Activated CD4-positive, CD25-positive, alpha-beta regulatory T cell treated with anti-CD3 and anti-CD28 coated beads, Interleukin-2, amount 50 U/mL, for 16 hours (primary cell): ENCODE results near the gene KRT35.

ENCODE experiments used
- DNase-seq: peaks from one replicate; pipeline ENCODE4 v3.0.0-alpha.2; 2020; ENCODE audit warnings: low read depth, low spot score

The KRT35 gene

GRCh38 chr17:41486809-41487530 is 6.0 kb upstream of the KRT35 start:
- DNase-seq = no peak

DNA sequence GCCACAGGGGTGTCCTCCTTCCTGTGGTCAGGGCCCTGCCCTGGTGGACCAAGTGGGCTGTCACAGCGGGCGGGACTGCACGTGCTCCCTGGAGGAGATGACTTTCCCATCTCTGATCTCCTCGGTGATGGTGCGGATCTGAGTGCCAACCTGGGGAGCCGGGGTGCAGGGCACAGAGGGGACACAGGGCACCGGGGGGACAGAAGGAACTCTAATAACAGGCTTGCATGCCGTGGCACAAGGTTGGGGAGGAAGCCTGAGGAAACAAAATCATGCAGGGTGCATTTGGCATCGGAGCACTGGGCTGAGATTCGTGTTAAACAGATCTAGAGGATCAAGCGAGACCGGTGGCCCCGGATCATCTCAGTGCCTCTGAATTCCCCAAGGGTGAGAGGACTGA is 5.4 kb upstream of the KRT35 start:
- no peak for DNase-seq

- no peak for DNase-seq
These were observed 4.3 kb upstream of the KRT35 start for GRCh38 chr17:41484920-41485904.

DNA sequence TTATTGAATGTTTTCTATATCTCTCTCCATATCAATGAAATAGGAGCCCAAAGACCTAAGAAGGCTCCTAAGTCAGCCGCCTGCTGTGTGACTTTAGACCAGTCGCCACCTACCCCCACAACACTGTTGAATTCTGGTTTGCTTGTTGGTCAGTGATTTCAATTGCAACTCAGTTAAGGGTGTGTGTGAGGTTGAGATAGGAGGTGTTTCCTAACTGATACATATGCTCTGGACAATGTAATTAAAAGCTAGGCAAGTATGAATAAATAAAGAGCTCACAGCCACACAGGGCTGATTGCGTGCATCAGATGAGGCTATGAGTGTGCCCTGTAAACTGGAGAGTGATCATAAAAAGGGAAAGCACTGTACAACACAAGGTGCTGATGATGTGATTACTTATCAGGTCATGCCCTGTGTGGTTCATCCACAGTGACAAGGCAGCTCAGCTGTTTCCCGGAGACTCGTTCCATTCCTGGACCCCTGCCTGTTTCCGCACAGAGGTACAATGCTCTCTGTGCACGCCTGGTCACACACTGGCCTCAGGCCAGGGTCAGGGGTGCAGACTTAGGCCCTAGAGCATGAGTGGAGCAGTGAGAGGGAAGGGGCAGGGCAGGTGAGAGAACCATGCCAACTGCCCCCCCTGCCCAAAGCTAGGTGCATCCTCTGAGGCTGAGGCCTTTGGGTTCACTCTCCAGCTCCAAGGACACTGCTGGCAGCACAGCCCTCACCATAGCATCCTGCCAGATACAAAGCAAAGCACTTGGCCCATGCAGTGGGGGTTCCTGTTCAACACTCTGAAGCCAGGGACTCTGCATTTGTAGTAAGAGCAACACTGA is 3.3 kb upstream of the KRT35 start:
- DNase-seq = no peak

DNA sequence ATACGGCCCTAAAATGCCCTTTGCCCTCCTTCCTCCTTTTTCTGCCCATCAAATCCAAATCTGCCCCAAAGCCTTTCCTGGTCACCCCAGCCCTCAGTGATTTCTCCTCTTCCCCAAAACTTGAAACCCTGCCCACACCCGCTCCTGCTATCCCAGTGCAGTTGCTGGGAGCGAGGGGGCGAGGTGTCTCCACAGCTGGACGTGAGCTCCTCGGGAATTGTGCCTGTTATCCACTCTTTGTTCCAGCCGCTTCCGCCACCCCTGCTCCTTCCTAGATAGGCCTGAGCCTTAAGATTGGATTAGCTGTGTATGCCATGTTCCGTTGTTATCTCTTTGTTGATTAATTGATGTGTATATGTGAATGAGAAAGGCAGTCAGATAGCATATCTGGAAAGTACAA is 2.6 kb upstream of the KRT35 start:
- no peak for DNase-seq

GRCh38 chr17:41480581-41480980 is 370 bp downstream of the KRT35 start:
- no peak for DNase-seq

DNA sequence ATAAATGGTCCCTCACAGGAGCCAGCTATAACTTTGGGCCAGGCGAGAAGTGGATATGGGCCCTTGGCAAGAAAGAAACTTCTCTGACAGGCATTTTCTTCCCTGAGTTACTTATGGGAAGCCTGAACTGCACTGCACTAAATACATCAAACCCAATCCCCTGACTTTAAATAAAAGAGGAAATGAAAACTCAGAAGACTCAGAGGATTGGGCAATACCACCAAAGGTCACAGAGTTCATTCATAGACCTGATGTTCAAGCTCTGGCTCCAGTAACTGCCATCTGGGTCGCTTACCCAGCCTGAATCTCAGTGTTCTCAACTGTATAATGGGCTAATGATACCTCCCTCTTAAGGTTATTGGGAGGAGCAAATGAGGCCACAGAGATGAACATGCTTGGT is 815 bp downstream of the KRT35 start:
- DNase-seq = no peak

- no peak for DNase-seq
These were observed 2.7 kb downstream of the KRT35 start for GRCh38 chr17:41478237-41478636.

- DNase-seq = no peak
These were observed 3.8 kb downstream of the KRT35 start for GRCh38 chr17:41476866-41477815.

- DNase-seq = no peak
These were observed 5.5 kb downstream of the KRT35 start for GRCh38 chr17:41475421-41475820.

GRCh38 chr17:41474863-41475262 is 6.1 kb downstream of the KRT35 start:
- no peak for DNase-seq

DNA sequence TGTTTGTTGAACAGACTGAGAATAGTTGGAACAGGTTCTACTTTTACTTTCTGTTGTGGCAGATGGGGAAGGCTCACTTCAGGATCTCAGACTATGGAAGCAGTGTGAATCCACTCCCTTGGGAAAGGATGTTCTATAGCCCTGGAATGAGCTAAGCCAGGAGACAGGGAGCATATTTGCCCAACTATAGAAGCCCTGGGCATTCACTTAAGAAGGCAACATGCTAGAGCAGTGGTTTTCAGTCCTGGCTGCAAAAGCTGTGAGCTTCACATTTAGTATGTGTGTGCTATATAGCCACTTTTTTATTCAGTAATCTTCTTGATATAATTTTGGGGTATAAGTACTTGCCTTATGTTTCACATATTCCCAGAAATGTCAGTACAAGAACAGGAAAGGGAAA is 12.6 kb downstream of the KRT35 start:
- DNase-seq = no peak

DNA sequence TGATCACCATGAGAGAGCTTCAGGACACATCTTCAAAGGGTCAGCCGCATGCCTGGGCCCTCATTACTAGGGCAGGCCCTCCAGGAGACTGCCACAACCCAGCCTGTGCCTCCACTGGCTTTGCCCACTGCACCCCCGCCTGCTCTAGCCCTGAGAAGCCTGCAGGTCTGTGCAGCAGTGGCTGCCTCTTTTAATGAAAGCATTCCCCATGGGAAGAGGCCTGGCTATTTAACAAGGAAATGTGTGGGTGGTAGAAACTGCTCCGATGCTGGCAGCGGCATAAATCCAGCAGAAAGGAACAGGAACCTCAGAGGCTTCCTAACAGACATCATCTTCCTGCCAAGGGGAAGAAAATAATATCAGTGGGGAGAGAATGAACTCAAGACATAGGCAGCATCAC is 13.4 kb downstream of the KRT35 start:
- no peak for DNase-seq

DNA sequence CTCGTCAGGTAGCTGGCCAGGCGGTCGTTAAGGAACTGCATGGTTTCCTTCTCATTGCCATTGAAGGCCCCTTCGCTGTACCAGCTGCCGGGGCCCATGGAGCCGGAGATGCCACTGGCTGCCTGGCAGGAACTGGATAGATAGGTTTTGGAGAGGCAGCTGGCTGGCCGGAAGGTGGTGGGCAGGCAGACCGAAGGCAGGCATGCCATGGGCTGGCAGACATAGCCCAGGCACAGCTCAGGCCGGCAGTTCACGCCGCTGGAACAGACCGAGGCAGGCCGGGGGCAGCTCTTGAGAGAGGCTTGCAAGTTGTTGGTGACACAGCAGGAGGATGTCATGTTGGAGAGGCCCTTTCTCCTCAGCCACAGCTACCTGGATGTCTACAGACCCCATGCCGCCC is 14.0 kb downstream of the KRT35 start, which contains the start of gene KRT32:
TSS of gene KRT32 (minus strand) at position 399 of the 400 bp plus-strand sequence. CDS start at position 338, 61 bp downstream.
- DNase-seq = no peak

DNA sequence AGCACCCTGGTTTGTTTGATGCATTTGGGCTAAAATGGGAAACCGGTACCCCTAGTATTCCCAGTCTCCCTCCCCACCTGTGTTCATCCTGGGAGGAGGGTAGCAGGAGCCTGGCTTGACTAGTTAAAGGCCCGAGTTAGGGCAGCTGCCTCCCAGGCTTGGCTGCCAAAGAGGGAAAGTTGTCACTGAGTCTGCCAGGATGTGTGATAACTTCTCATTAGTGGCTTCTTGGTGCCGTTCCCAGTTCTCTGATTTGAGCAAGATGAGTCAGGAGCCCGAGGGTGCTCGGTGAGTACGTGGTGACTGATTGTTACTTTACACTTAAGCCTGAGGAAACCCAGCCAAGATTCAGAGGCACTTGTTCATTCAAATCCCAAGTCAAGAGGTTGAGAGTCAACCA is 16.3 kb downstream of the KRT35 start:
- DNase-seq = no peak

DNA sequence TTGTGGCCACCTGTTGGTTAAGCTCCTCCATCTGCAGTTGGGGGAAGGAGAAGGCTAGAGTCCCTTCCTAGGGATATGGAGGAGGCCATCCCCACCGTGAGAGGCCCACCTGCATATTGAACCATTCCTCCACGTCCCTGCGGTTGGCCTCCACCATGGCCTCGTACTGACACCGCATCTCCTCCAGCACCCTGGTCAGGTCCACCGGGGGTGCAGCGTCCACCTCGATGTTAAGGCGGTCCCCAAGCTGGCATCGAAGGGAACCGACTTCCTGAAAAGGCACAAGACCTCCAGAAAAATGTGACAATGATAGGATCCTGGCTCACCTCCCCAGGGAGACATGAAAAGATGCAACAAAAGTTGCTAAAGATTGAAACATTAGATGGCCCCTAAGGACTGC is 16.8 kb downstream of the KRT35 start:
- DNase-seq = no peak

- DNase-seq = no peak
These were observed 17.2 kb downstream of the KRT35 start for GRCh38 chr17:41463746-41464145.

GRCh38 chr17:41462705-41463104 is 18.2 kb downstream of the KRT35 start:
- DNase-seq = no peak

- no peak for DNase-seq
These were observed 23.3 kb downstream of the KRT35 start for GRCh38 chr17:41457676-41458075.

DNA sequence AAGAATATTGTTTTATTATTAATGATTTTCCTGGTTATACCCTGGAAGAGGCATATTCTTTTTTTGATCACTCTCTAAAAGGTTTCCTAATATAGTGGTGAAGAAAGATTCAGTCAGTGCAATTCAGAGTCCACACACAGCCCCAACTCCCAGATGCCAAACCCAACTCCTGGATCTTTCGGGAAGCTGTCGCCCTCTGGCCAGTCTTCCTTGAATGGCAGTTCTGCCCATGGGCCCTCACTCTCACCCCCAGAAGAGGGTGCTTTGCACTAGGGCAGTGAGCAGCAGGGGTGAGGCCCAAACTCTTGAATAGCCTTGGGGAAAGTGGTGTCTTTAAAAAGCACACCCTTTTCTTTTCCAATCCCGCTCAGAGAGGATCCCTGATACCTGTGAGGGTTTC is 24.7 kb downstream of the KRT35 start:
- DNase-seq = no peak

DNA sequence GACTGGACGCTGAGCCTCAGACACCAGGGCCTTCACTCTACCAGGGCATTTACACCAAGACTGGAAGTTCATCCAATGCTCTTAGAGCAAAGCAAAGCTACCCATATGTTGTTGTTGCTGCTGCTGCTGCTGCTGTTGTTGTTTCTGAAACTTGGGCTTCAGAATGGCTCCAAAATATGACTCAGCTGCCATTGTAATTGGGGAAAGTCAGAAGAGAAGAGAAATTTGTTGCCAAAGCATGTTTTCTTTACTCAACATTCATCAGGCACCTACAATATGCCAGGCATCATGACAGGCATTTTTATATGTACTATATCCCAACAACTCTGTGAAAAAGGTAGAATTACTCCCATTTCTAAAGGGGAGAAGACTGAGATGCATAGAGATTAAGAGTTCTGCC is 25.7 kb downstream of the KRT35 start:
- no peak for DNase-seq
